Measurements from ENCODE around the gene FTCD.
"Not testable (repeated sequence)": the region's sequence is repeated elsewhere in the genome, so short reads cannot be mapped to it uniquely, and the experiment has no call there.

Gene FTCD

GRCh38 chr21:46157987-46158451 is 2.6 kb upstream of the FTCD start:
- in situ Hi-C loops (cut with HindIII; ENCODE audit: low pct_ligation_motif_present, low pct_unique_long_range_greater_than_20kb, low sequenced_read_pairs) = no loop called here
- DNase-seq = no peak

- in situ Hi-C loops (cut with HindIII; ENCODE audit: low pct_ligation_motif_present, low pct_unique_long_range_greater_than_20kb, low sequenced_read_pairs) = no loop called here
Measured at GRCh38 chr21:46157396-46157986, 2.1 kb upstream of the FTCD start.

GRCh38 chr21:46156678-46157077 is 1.3 kb upstream of the FTCD start:
- DNase-seq = no peak
- in situ Hi-C loops (cut with HindIII; ENCODE audit: low pct_ligation_motif_present, low pct_unique_long_range_greater_than_20kb, low sequenced_read_pairs) = no loop called here

More at GRCh38 chr21:46157396-46157986, 2.1 kb upstream of the FTCD start:
- no peak for DNase-seq

GRCh38 chr21:46156378-46156645 is 933 bp upstream of the FTCD start:
- DNase-seq = no peak
- in situ Hi-C loops (cut with HindIII; ENCODE audit: low pct_ligation_motif_present, low pct_unique_long_range_greater_than_20kb, low sequenced_read_pairs) = no loop called here

GRCh38 chr21:46154955-46155513 is 345 bp downstream of the FTCD start:
- in situ Hi-C loops (cut with HindIII; ENCODE audit: low pct_ligation_motif_present, low pct_unique_long_range_greater_than_20kb, low sequenced_read_pairs) = no loop called here
- no peak for DNase-seq

GRCh38 chr21:46154155-46154954 is 1.0 kb downstream of the FTCD start:
- DNase-seq = no peak

GRCh38 chr21:46153247-46154154 is 1.9 kb downstream of the FTCD start:
- peak; percentile 11 for DNase-seq
- in situ Hi-C loops (cut with HindIII; ENCODE audit: low pct_ligation_motif_present, low pct_unique_long_range_greater_than_20kb, low sequenced_read_pairs) = no loop called here

More at GRCh38 chr21:46154155-46154954, 1.0 kb downstream of the FTCD start:
- in situ Hi-C loops (cut with HindIII; ENCODE audit: low pct_ligation_motif_present, low pct_unique_long_range_greater_than_20kb, low sequenced_read_pairs) = no loop called here

GRCh38 chr21:46152927-46153246 is 2.5 kb downstream of the FTCD start:
- no peak for DNase-seq
- in situ Hi-C loops (cut with HindIII; ENCODE audit: low pct_ligation_motif_present, low pct_unique_long_range_greater_than_20kb, low sequenced_read_pairs) = no loop called here

- no peak for DNase-seq
- in situ Hi-C loops (cut with HindIII; ENCODE audit: low pct_ligation_motif_present, low pct_unique_long_range_greater_than_20kb, low sequenced_read_pairs) = no loop called here
Measured at GRCh38 chr21:46151989-46152926, 3.1 kb downstream of the FTCD start.

GRCh38 chr21:46151261-46151988 is 4.0 kb downstream of the FTCD start:
- DNase-seq = no peak
- in situ Hi-C loops (cut with HindIII; ENCODE audit: low pct_ligation_motif_present, low pct_unique_long_range_greater_than_20kb, low sequenced_read_pairs) = no loop called here

GRCh38 chr21:46150491-46151121 is 4.8 kb downstream of the FTCD start:
- in situ Hi-C loops (cut with HindIII; ENCODE audit: low pct_ligation_motif_present, low pct_unique_long_range_greater_than_20kb, low sequenced_read_pairs) = no loop called here
- no peak for DNase-seq

GRCh38 chr21:46150073-46150472 is 5.3 kb downstream of the FTCD start:
- DNase-seq = no peak
- in situ Hi-C loops (cut with HindIII; ENCODE audit: low pct_ligation_motif_present, low pct_unique_long_range_greater_than_20kb, low sequenced_read_pairs) = no loop called here

GRCh38 chr21:46149205-46149901 is 6.0 kb downstream of the FTCD start:
- DNase-seq = no peak
- in situ Hi-C loops (cut with HindIII; ENCODE audit: low pct_ligation_motif_present, low pct_unique_long_range_greater_than_20kb, low sequenced_read_pairs) = no loop called here

GRCh38 chr21:46148106-46148505 is 7.3 kb downstream of the FTCD start:
- no peak for DNase-seq
- in situ Hi-C loops (cut with HindIII; ENCODE audit: low pct_ligation_motif_present, low pct_unique_long_range_greater_than_20kb, low sequenced_read_pairs) = no loop called here

- peak; percentile 48 for DNase-seq
Measured at GRCh38 chr21:46147429-46147828, 8.0 kb downstream of the FTCD start.

GRCh38 chr21:46146856-46147255 is 8.5 kb downstream of the FTCD start:
- no peak for DNase-seq
- in situ Hi-C loops (cut with HindIII; ENCODE audit: low pct_ligation_motif_present, low pct_unique_long_range_greater_than_20kb, low sequenced_read_pairs) = no loop called here

More at GRCh38 chr21:46147429-46147828, 8.0 kb downstream of the FTCD start:
- in situ Hi-C loops (cut with HindIII; ENCODE audit: low pct_ligation_motif_present, low pct_unique_long_range_greater_than_20kb, low sequenced_read_pairs) = not testable (repeated sequence)
